NCI-H1436 (cell line): Measurements from ENCODE around the gene HOTAIR.

Experiments used
- DNase-seq: peaks from one replicate; lab custom pipeline; 2025; lab: John Stamatoyannopoulos, UW

The HOTAIR gene

GRCh38 chr12:53927220-53928029 lies 47.3 kb downstream of the HOTAIR start:
- no peak for DNase-seq

DNA sequence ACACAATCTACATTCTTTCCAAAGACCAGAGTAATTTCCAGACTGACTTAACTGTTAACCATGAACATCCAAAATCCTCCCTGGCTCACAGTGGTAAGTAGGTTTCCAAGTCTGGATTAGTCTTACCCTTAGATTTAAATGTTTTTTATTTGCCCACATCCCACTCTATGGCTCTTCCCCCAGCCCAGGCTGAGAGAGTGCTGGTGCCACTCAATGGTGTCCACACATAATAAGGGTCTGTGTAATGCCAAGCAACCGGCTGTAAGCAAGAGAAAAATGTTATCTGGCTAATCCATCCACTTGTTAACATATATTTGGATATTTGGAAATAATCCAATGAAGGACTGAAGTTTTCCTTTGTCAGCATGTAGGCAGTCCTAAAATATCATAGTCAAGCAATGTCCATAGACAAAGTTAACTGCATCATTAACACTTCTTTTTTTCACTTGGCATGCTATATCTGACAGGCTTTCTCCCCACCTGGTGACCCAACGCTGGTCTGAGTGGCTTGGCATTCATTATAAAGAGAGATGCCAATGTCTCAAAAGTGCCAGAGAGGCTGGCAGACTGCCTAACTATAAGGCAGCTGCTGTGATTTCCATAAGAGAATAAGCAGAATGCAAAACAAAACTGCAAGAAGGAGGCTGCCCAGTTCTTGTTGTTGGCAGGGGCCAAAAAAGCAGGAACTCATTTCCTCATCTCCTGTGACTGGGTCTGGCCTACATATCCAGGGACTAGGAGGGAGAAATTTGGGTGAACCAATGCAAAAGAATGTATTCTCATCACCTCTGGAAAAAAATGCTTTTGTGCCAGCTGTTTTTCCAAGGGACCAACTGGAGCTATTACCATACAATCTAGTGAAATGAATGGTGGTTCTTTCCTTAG lies 50.0 kb downstream of the HOTAIR start:
- DNase-seq = no peak

- DNase-seq = no peak
Observed at GRCh38 chr12:53916788-53917655, 57.7 kb downstream of the HOTAIR start.
